Spleen (tissue), 11 donors: ENCODE measurements around the gene WDR33. TPM values are rescaled to one million over a fixed set of nuclear protein-coding genes. Genes with fewer than 3 reads are reported as not detected.
"Not testable (repeated sequence)": the region's sequence is repeated elsewhere in the genome, so short reads cannot be mapped to it uniquely, and the experiment has no call there.

Experiments used
- DNase-seq: peaks from one replicate; pipeline ENCODE4 v3.0.0-alpha.2; 2020
- H3K27ac ChIP-seq, 8 donors: fragments of 200-600 bp; sonication (generic) in 7 of 8; 1 replicate in 4 of 8; 2 replicates in 4 of 8; pipeline versions ENCODE4 v1.5.0 to v1.8.0; 2016 to 2021; ENCODE audit warnings: inconsistent platforms in 4 of 8, mild to moderate bottlenecking in 4 of 8, moderate library complexity in 1 of 8
- H3K27me3 ChIP-seq, 7 donors: fragments of 200-600 bp; sonication (generic) in 6 of 7; replicated peaks in 1 of 7; 1 replicate in 4 of 7; 2 replicates in 3 of 7; pipeline versions ENCODE4 v1.5.0 to v1.8.0; 2016 to 2021; ENCODE audit warnings: inconsistent platforms in 3 of 7, mild to moderate bottlenecking in 1 of 7
- H3K36me3 ChIP-seq, 6 donors: fragments of 200-600 bp; sonication (generic) in 5 of 6; 1 replicate in 4 of 6; 2 replicates in 2 of 6; pipeline versions ENCODE4 v1.5.0 to v1.8.0; 2016 to 2021; ENCODE audit warnings: inconsistent platforms in 2 of 6
- H3K4me1 ChIP-seq, 6 donors: fragments of 200-600 bp; sonication (generic) in 5 of 6; 1 replicate in 3 of 6; 2 replicates in 3 of 6; pipeline versions ENCODE4 v1.5.0 to v1.8.0; 2016 to 2021; ENCODE audit warnings: inconsistent platforms in 3 of 6
- H3K4me3 ChIP-seq, 8 donors: fragments of 200-600 bp; sonication (generic) in 7 of 8; 1 replicate in 4 of 8; 2 replicates in 4 of 8; pipeline versions ENCODE4 v1.5.0 to v1.8.0; 2016 to 2021; ENCODE audit warnings: inconsistent platforms in 4 of 8, mild to moderate bottlenecking in 4 of 8, moderate library complexity in 2 of 8
- H3K9me3 ChIP-seq, 8 donors: fragments of 200-600 bp; sonication (generic) in 7 of 8; 1 replicate in 4 of 8; 2 replicates in 4 of 8; pipeline versions ENCODE4 v1.5.0 to v1.8.0; 2016 to 2021; ENCODE audit warnings: inconsistent platforms in 4 of 8
- CTCF ChIP-seq, 11 experiments: fragments of 200-600 bp in 7 of 11; fragments of 450-650 bp in 4 of 11; sonication (generic) in 4 of 11; IDR thresholded peaks in 8 of 11; conservative IDR thresholded peaks in 3 of 11; 1 replicate in 7 of 11; 2 replicates in 4 of 11; pipeline versions ENCODE4 v1.4.0 to v1.8.0; 2016 to 2021; ENCODE audit warnings: antibody characterized with exemption in 11 of 11, inconsistent platforms in 4 of 11, mild to moderate bottlenecking in 1 of 11
- POLR2A ChIP-seq, 3 donors: fragments of 450-650 bp; IDR thresholded peaks; one replicate each; pipeline ENCODE4 v1.5.1; 2017; ENCODE audit warnings: antibody characterized with exemption in 3 of 3, mild to moderate bottlenecking in 1 of 3
- POLR2AphosphoS5 ChIP-seq, 3 donors: sonication (generic); formaldehyde crosslinking; IDR thresholded peaks; one replicate each; pipeline ENCODE4 v1.5.1; 2017; ENCODE audit warnings: antibody characterized with exemption in 3 of 3
- WGBS, 5 donors: extraction: QIAGEN DNeasy Blood & Tissue Kit in 3 of 5; methylation state at CpG; one replicate each; pipeline versions ENCODE4 v1.1.5 to v1.1.7; 2013 to 2018; 5-methylcytosine and 5-hydroxymethylcytosine counted together
- intact Hi-C: fragments of 100-400 bp; cut with DNase I; formaldehyde crosslinking; loops from one replicate; pipeline ENCODE4 v1.15.0; 2023; ENCODE audit warnings: low total_unique reads
- polyA plus RNA-seq, 3 donors: library from polyadenylated mRNA; stranded (reverse); fragments of 200-250 nt; gene quantifications; one replicate each; pipeline ENCODE4 v1.2.1, GENCODE V29; 2013
- total RNA-seq, 7 donors: library from RNA; depleted of rRNA in 3 of 7; stranded (reverse); fragments of >200 nt in 3 of 7; fragmentation: NEBNext Ultra II Directional in 4 of 7; extraction: Animal tissue kit (Norgen Biotek cat#: 25700) in 4 of 7; gene quantifications; one replicate each; pipeline versions ENCODE4 v1.1.0 to v1.2.1, GENCODE V29; 2016 to 2021
- donor health status: healthy with polysubstance abuse.
- donor health status: DM: no; HTN: no; CAD: no; lungs with moderate emphysema.
- donor health status: DM: no; HTN: no; CAD: no.
- donor health status: Bipolar disorder and iron deficiency.
- donor health status: healthy.
- donor health status: DM: no; HTN: no; CAD: no.
- donor health status: DM: yes; HTN: yes; CAD: no.

Gene WDR33
- total and polyA plus RNA-seq, 10 donors = 15.4 to 85.3 (median 63.1) TPM

GRCh38 chr2:127770973-127771735 is 39.8 kb downstream of the WDR33 start:
- no peak for DNase-seq
- peaks cover 0 to 61% (median 12%) of the 10 kb centered on the region in 6 donors for H3K4me1 ChIP-seq
- H3K27ac ChIP-seq = no peak overlapping the region
- no peaks in the 10 kb centered on the region for H3K9me3 ChIP-seq
- intact Hi-C loops = no loop called here
- H3K4me3 ChIP-seq = no peak overlapping the region
- H3K36me3 ChIP-seq = peaks cover 0 to 58% (median 33%) of the 10 kb centered on the region in 6 donors
- TF ChIP-seq POLR2AphosphoS5 (IDR thresholded peaks at IDR 0.05) = no peak
- no peak for TF ChIP-seq POLR2A (IDR thresholded peaks at IDR 0.05)
- no peak for TF ChIP-seq CTCF (IDR thresholded peaks at IDR 0.05 in 8 of 11, conservative IDR thresholded peaks at IDR 0.05 in 3 of 11)
- no peaks in the 10 kb centered on the region for H3K27me3 ChIP-seq
- WGBS, 5 donors = 77 to 93% (median 85%) methylated on average over 9 of the region's 9 CpGs

- Histone ChIP-seq H3K4me1 (peaks cover 0 to 56% (median 10%) of the 10 kb centered on the region in 6 donors), H3K36me3 (peaks cover 0 to 64% (median 35%) of the 10 kb centered on the region in 6 donors)
- DNase-seq, H3K27me3 ChIP-seq, H3K4me3 ChIP-seq, H3K9me3 ChIP-seq, H3K27ac ChIP-seq, intact Hi-C loops: not testable (repeated sequence)
- WGBS, 5 donors = 95 to 98% (median 96%) methylated on average over 6 of the region's 6 CpGs
Measured at GRCh38 chr2:127770534-127770933, 40.4 kb downstream of the WDR33 start.

- Histone ChIP-seq H3K27ac (no peak overlapping the region), H3K4me1 (peaks cover 0 to 48% (median 10%) of the 10 kb centered on the region in 6 donors), H3K27me3 (no peaks in the 10 kb centered on the region), H3K9me3 (no peaks in the 10 kb centered on the region), H3K4me3 (no peak overlapping the region), H3K36me3 (peaks cover 3 to 74% (median 42%) of the 10 kb centered on the region in 6 donors)
- no peak for DNase-seq
- intact Hi-C loops = no loop called here
- TF ChIP-seq POLR2AphosphoS5 (IDR thresholded peaks at IDR 0.05) (no peak), CTCF (IDR thresholded peaks at IDR 0.05 in 8 of 11, conservative IDR thresholded peaks at IDR 0.05 in 3 of 11) (no peak), POLR2A (IDR thresholded peaks at IDR 0.05) (no peak)
- 93 to 95% (median 95%) methylated on average over 2 of the region's 2 CpGs for WGBS, 5 donors
Measured at GRCh38 chr2:127769587-127769986, 41.4 kb downstream of the WDR33 start.

- WGBS, 5 donors = 90 to 98% (median 96%) methylated on average over 6 of the region's 6 CpGs
- no peak for DNase-seq
- Histone ChIP-seq H3K27me3 (no peaks in the 10 kb centered on the region), H3K4me1 (peaks cover 0 to 41% (median 10%) of the 10 kb centered on the region in 6 donors), H3K36me3 (peaks cover 3 to 81% (median 49%) of the 10 kb centered on the region in 6 donors), H3K27ac (no peak overlapping the region), H3K9me3 (no peaks in the 10 kb centered on the region), H3K4me3 (no peak overlapping the region)
- TF ChIP-seq POLR2A (IDR thresholded peaks at IDR 0.05) = no peak
- TF ChIP-seq POLR2AphosphoS5 (IDR thresholded peaks at IDR 0.05) = no peak
- no peak for TF ChIP-seq CTCF (IDR thresholded peaks at IDR 0.05 in 8 of 11, conservative IDR thresholded peaks at IDR 0.05 in 3 of 11)
- intact Hi-C loops = no loop called here
Measured at GRCh38 chr2:127768775-127769479, 42.0 kb downstream of the WDR33 start.
